ENCODE results near the gene NPAT.

DNA sequence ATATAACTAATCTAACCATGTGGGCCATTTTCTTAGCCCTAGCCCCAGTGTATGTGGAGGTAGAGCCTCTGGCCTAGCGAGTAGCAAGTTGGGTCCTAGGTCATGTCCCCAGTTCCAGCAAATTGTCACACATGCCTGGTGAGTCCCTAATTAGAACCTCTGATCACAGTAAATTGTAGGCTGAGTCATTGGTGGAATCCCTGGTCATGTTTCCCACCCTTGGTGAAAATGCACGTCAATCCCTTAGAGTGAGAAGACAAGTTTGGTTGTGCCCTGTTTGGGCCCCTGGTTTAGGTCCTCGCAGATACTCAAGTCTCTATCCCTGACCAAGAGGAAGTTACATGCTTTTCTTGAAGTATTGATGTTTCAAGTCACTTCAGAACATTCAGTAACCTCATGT lies 47.1 kb upstream of the NPAT start:
- TF ChIP-seq POLR2A (IDR thresholded peaks at IDR 0.05; ENCODE audit: low read length) (no peak), GATA1 (IDR thresholded peaks at IDR 0.05; ENCODE audit: low read depth, low read length) (no peak)
